K562 (cell line): ENCODE results near the gene NPEPPS. TPM values are rescaled to one million over a fixed set of nuclear protein-coding genes. Genes with fewer than 3 reads are reported as not detected.
A peak's percentile ranks its signal among the peaks of the same experiment; 100 is the strongest.
"Not testable (repeated sequence)": the region's sequence is repeated elsewhere in the genome, so short reads cannot be mapped to it uniquely, and the experiment has no call there.

Experiments
- ATAC-seq: fragments of 200-7000 bp; cut with Tn5 transposase; 3 replicates; pipeline ENCODE4 v1.9.1; 2020; ENCODE audit warnings: moderate library complexity
- BruUV-seq: library from RNA; stranded (reverse); fragments of 400-500 nt; replicated peaks from 2 replicates; lab custom pipeline; 2021; lab: Mats Ljungman, UMichigan
- CTCF ChIA-PET: fragments of 300-600 bp; formaldehyde crosslinking; extraction: SDS; loops from one replicate; lab custom pipeline; 2021; ENCODE audit warnings: low intra/inter-chr PET ratio; lab: Yijun Ruan, JAX
- POLR2A ChIA-PET: fragments of 300-600, 350-650 bp; sonication (Branson Sonifier 250); formaldehyde crosslinking; extraction: SDS; loops from one replicate; lab custom pipeline; 2021; ENCODE audit warnings: antibody characterized with exemption, inconsistent platforms; lab: Yijun Ruan, JAX
- DNase-seq, 4 experiments: peaks; one replicate each; pipeline versions ENCODE4 v3.0.0 to v3.0.0-alpha.2; 2011 to 2018; ENCODE audit warnings: low spot score in 3 of 4, mixed read lengths in 3 of 4; ENCODE audit errors: extremely low read depth in 1 of 4
- FAIRE-seq: peaks from 2 replicates; lab custom pipeline; 2011; peaks lifted over from hg19 to GRCh38; lab: Jason Lieb, UNC
- H2AFZ ChIP-seq: 2 replicates; pipeline ENCODE4 v1.6.0; 2011; ENCODE audit warnings: low read depth, low read length, control low read depth, inconsistent platforms
- H3K27ac ChIP-seq: fragments of 200-600 bp; 3 replicates; pipeline ENCODE4 v1.8.0; 2011; ENCODE audit warnings: low read depth, mild to moderate bottlenecking, control low read depth, inconsistent platforms, low read length, moderate library complexity, mixed read lengths; ENCODE audit errors: extremely low read depth
- H3K27me3 ChIP-seq, 2 experiments: fragments of 300-600 bp in 1 of 2; 2 replicates in 1 of 2; 3 replicates in 1 of 2; pipeline versions ENCODE4 v1.6.0 to v1.8.0; 2011; ENCODE audit warnings: inconsistent platforms in 2 of 2, low read length in 2 of 2, mild to moderate bottlenecking in 1 of 2, mixed read lengths in 1 of 2, moderate library complexity in 1 of 2; ENCODE audit not compliant: control insufficient read depth in 2 of 2, insufficient read depth in 2 of 2
- H3K36me3 ChIP-seq: fragments of 300-600 bp; 3 replicates; pipeline ENCODE4 v1.8.0; 2011; ENCODE audit warnings: mild to moderate bottlenecking, low read length, inconsistent platforms; ENCODE audit not compliant: control insufficient read depth, insufficient read depth
- H3K4me1 ChIP-seq, 2 experiments: fragments of 200-600 bp in 1 of 2; replicated peaks in 1 of 2; 2 replicates in 1 of 2; 3 replicates in 1 of 2; pipeline versions ENCODE4 v1.5.1 to v1.8.0; 2011; ENCODE audit warnings: inconsistent platforms in 2 of 2, low read length in 2 of 2, mild to moderate bottlenecking in 1 of 2, mixed read lengths in 1 of 2, moderate library complexity in 1 of 2; ENCODE audit not compliant: control insufficient read depth in 2 of 2, insufficient read depth in 2 of 2
- H3K4me2 ChIP-seq: 2 replicates; pipeline ENCODE4 v1.6.1; 2011; ENCODE audit warnings: low read length, control low read depth, inconsistent platforms, mixed read lengths; ENCODE audit not compliant: insufficient read depth
- H3K4me3 ChIP-seq: fragments of 200-600 bp; sonication (generic), shearing (Covaris generic); 2 replicates; pipeline ENCODE4 v1.5.1; 2016; ENCODE audit warnings: control low read depth, inconsistent platforms
- H3K79me2 ChIP-seq: fragments of 200-600 bp; 3 replicates; pipeline ENCODE4 v1.8.0; 2011; ENCODE audit warnings: low read length, inconsistent platforms; ENCODE audit not compliant: control insufficient read depth, insufficient read depth
- H3K9ac ChIP-seq, 2 experiments: 2 replicates each; pipeline versions ENCODE4 v1.6.0 to v1.6.1; 2011; ENCODE audit warnings: low read depth in 2 of 2, low read length in 2 of 2, control low read depth in 1 of 2, inconsistent platforms in 1 of 2, mild to moderate bottlenecking in 1 of 2, mixed read lengths in 1 of 2; ENCODE audit not compliant: insufficient read depth in 1 of 2
- H3K9me1 ChIP-seq: one replicate; pipeline ENCODE4 v1.6.0; 2011; ENCODE audit warnings: inconsistent platforms, mild to moderate bottlenecking, low read length, moderate library complexity; ENCODE audit not compliant: control insufficient read depth, insufficient read depth
- H3K9me3 ChIP-seq: replicated peaks from 2 replicates; pipeline ENCODE4 v1.5.1; 2011; ENCODE audit warnings: low read depth, low read length, inconsistent platforms; ENCODE audit not compliant: control insufficient read depth, insufficient read depth
- H4K20me1 ChIP-seq: replicated peaks from 2 replicates; pipeline ENCODE4 v1.6.1; 2011; ENCODE audit warnings: low read length, inconsistent platforms, mixed read lengths; ENCODE audit not compliant: control insufficient read depth, insufficient read depth
- FOSL1 ChIP-seq: fragments of 200-800 bp; sonication (Bioruptor generic); conservative IDR thresholded peaks from 2 replicates; pipeline ENCODE4 v1.6.1; 2016; ENCODE audit warnings: missing genetic modification characterization, missing compliant biosample characterization
- WGBS: fragments of 100-300 bp; shearing (Covaris generic); methylation state at CpG from one replicate; pipeline ENCODE4 v1.1.6; 2016; ENCODE audit warnings: low coverage, mixed read lengths; ENCODE audit not compliant: insufficient coverage; ENCODE audit errors: missing lambda C conversion rate; 5-methylcytosine and 5-hydroxymethylcytosine counted together
- in situ Hi-C: fragments of 300-500 bp; cut with MboI; formaldehyde crosslinking; loops from 4 replicates; pipeline ENCODE4 v1.15.0; 2018; ENCODE audit warnings: inconsistent platforms, mixed read lengths
- intact Hi-C: fragments of 100-400 bp; cut with micrococcal nuclease; formaldehyde crosslinking; loops from 2 replicates; pipeline ENCODE4 v1.14.2; 2022
- polyA plus RNA-seq, 8 experiments: library from polyadenylated mRNA; depleted of rRNA in 4 of 8; stranded (reverse) in 5 of 8; unstranded in 3 of 8; fragments of >200 nt; fragmentation: Nextera tagmentation in 2 of 8; fragmentation: Illumina TruSeq in 1 of 8; extraction: Ambion mirVana in 2 of 8; extraction: Trizol in 1 of 8; gene quantifications; 2 replicates each; pipeline versions ENCODE4 v1.2.1 to v1.2.3, GENCODE V29; 2011 to 2014; ENCODE audit warnings: inconsistent platforms in 1 of 8, missing spikeins in 1 of 8
- total RNA-seq, 7 experiments: library from RNA; depleted of rRNA in 6 of 7; stranded (reverse); fragments of >200 nt in 6 of 7; fragmentation: Illumina TruSeq in 2 of 7; extraction: Trizol in 2 of 7; gene quantifications; 2 replicates each; pipeline versions ENCODE4 v1.2.1 to v1.2.3, GENCODE V29; 2011 to 2021; ENCODE audit warnings: low replicate concordance in 1 of 7

NPEPPS gene
- total and polyA plus RNA-seq, 9 of the 15 experiments (the other 6 are each of a cell fraction or from before 2014, with no cell fraction given): 21.4 to 108 (median 46.0) TPM

DNA sequence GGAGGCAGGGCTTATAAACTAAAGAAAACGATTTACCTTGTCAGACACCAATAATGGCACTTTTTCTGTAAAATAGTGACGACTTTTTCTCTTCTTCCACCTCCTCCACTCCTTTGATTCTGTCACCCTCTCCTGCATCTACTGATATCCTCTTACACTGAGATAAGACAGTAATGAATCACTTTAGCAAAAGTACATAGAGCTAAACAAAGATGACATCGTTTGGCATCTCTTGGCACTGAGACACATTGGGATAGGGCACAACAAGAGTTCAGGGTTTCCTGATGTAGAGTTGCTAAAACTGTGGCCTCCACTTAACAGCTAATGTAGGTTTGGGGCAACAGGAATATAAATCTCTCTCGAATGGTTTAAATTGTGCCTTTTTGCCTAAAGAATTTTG is 10.6 kb upstream of the NPEPPS start:
- H3K9ac ChIP-seq, H3K4me2 ChIP-seq, DNase-seq, FAIRE-seq, H3K79me2 ChIP-seq, H4K20me1 ChIP-seq, ATAC-seq, in situ Hi-C loops, intact Hi-C loops, H3K27me3 ChIP-seq, H2AFZ ChIP-seq, H3K4me3 ChIP-seq, CTCF ChIA-PET, POLR2A ChIA-PET, H3K27ac ChIP-seq, H3K4me1 ChIP-seq, BruUV-seq, H3K9me1 ChIP-seq, H3K9me3 ChIP-seq, H3K36me3 ChIP-seq: not testable (repeated sequence)
- 0 out of 2 replicates have a peak, but pooled peaks have one; percentile 20 for TF ChIP-seq FOSL1 (tag)
- WGBS: 0% methylated on average over 2 of the region's 4 CpGs

DNA sequence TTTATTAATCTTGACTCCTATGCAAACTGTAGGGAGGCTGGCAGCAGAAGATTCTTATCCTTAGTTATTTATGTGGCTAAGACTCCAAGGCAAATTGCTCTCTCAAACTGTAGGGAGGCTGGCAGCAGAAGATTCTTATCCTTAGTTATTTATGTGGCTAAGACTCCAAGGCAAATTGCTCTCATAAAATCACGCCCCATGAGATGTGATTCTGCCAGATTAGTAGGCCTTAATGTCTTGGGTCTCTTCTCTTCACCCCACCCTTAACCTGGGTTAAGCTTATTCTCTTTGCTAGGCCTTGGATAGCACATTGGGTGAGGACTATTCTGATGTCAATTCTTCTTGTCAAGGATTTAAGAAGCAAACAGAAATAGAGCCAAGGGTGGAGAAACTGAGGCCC is 9.5 kb upstream of the NPEPPS start:
- H2AFZ ChIP-seq, intact Hi-C loops, H3K9ac ChIP-seq, H3K4me1 ChIP-seq, H3K27me3 ChIP-seq, H3K4me3 ChIP-seq, CTCF ChIA-PET, H3K27ac ChIP-seq, H3K4me2 ChIP-seq, H3K79me2 ChIP-seq, H3K36me3 ChIP-seq, H4K20me1 ChIP-seq, BruUV-seq, H3K9me1 ChIP-seq, ATAC-seq, DNase-seq, POLR2A ChIA-PET, FAIRE-seq, in situ Hi-C loops, H3K9me3 ChIP-seq: not testable (repeated sequence)
- 45% methylated on average over 1 of the region's 1 CpG for WGBS

DNA sequence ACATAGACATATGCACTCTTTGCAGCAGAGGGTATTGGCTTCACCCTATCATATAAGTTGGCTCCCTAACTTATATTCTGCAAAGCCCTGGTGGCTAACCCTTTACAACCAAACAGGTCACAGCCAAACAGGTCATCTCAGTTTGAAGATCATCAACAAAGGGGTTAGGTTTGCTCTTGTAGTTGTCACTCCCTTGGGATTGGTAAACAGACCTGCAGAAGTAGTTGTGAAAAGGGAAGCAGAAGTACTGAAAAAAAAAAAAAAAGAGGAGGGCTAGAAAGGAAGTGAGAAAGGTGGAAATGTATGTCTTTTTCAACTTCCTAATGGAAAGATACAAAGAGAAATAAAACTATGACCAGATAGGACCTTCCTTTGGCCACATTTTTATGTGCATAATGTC is 8.6 kb upstream of the NPEPPS start:
- FAIRE-seq, H3K4me3 ChIP-seq, H2AFZ ChIP-seq, H3K79me2 ChIP-seq, BruUV-seq, H3K27ac ChIP-seq, H3K4me1 ChIP-seq, POLR2A ChIA-PET, H3K27me3 ChIP-seq, H3K4me2 ChIP-seq, DNase-seq, ATAC-seq, H3K9me3 ChIP-seq, H3K9ac ChIP-seq, H3K36me3 ChIP-seq, H3K9me1 ChIP-seq, H4K20me1 ChIP-seq, in situ Hi-C loops, CTCF ChIA-PET, intact Hi-C loops: not testable (repeated sequence)
